Endothelial cell of umbilical vein (primary cell): ENCODE data around the gene PNRC1. TPM values are rescaled to one million over a fixed set of nuclear protein-coding genes. Genes with fewer than 3 reads are reported as not detected.

ENCODE experiments used
- BruUV-seq: library from RNA; stranded (reverse); fragments of 400-500 nt; replicated peaks from 2 replicates; lab custom pipeline; 2021; lab: Mats Ljungman, UMichigan
- CTCF ChIA-PET: fragments of 300-600, 350-600 bp; sonication (Branson Sonifier 250); formaldehyde crosslinking; loops from one replicate; lab custom pipeline; 2021; ENCODE audit warnings: antibody characterized with exemption, inconsistent platforms; lab: Charles Lee
- POLR2A ChIA-PET: fragments of 300-600, 350-600 bp; sonication (Branson Sonifier 250); formaldehyde crosslinking; loops from one replicate; lab custom pipeline; 2021; ENCODE audit warnings: antibody characterized with exemption, inconsistent platforms; lab: Charles Lee
- DNase-seq: peaks from one replicate; pipeline ENCODE4 v3.0.0-alpha.2; 2011; ENCODE audit warnings: low read depth, low spot score
- FAIRE-seq: peaks from 2 replicates; lab custom pipeline; 2011; peaks lifted over from hg19 to GRCh38; lab: Jason Lieb, UNC
- H2AFZ ChIP-seq: 2 replicates; pipeline ENCODE4 v1.6.0; 2012; ENCODE audit warnings: low read depth, low read length, control low read depth, inconsistent platforms
- H3K27ac ChIP-seq: 2 replicates; pipeline ENCODE4 v1.5.1; 2011; ENCODE audit warnings: low read depth, mild to moderate bottlenecking, control low read depth, low read length, moderate library complexity; ENCODE audit not compliant: insufficient read depth
- H3K27me3 ChIP-seq, 2 experiments: 2 replicates each; pipeline versions ENCODE4 v1.6.0 to v1.6.1; 2011; ENCODE audit warnings: low read length in 2 of 2, mixed read lengths in 1 of 2; ENCODE audit not compliant: control insufficient read depth in 2 of 2, insufficient read depth in 2 of 2
- H3K36me3 ChIP-seq, 2 experiments: 2 replicates in 1 of 2; 3 replicates in 1 of 2; pipeline ENCODE4 v1.5.1; 2011; ENCODE audit warnings: low read length in 2 of 2, mild to moderate bottlenecking in 1 of 2, moderate library complexity in 1 of 2; ENCODE audit not compliant: control insufficient read depth in 2 of 2, insufficient read depth in 2 of 2; ENCODE audit errors: extremely low read depth in 1 of 2
- H3K4me1 ChIP-seq: 3 replicates; pipeline ENCODE4 v1.5.1; 2011; ENCODE audit warnings: mild to moderate bottlenecking, low read length; ENCODE audit not compliant: control insufficient read depth, insufficient read depth; ENCODE audit errors: extremely low read depth
- H3K4me2 ChIP-seq: 2 replicates; pipeline ENCODE4 v1.6.1; 2011; ENCODE audit warnings: low read length, control low read depth, mixed read lengths; ENCODE audit not compliant: insufficient read depth
- H3K4me3 ChIP-seq, 3 experiments: fragments of 200-600 bp in 1 of 3; sonication (generic), shearing (Covaris generic) in 1 of 3; replicated peaks in 1 of 3; 2 replicates each; pipeline ENCODE4 v1.5.1; 2011 to 2016; ENCODE audit warnings: control low read depth in 3 of 3, low read length in 3 of 3, mild to moderate bottlenecking in 2 of 3, inconsistent platforms in 1 of 3, low read depth in 1 of 3, moderate library complexity in 1 of 3; ENCODE audit not compliant: insufficient read depth in 1 of 3
- H3K79me2 ChIP-seq: 2 replicates; pipeline ENCODE4 v1.6.0; 2012; ENCODE audit warnings: low read length, inconsistent platforms; ENCODE audit not compliant: control insufficient read depth, insufficient read depth
- H3K9ac ChIP-seq: replicated peaks from 2 replicates; pipeline ENCODE3; 2011; ENCODE audit warnings: low read length, control low read depth; ENCODE audit not compliant: insufficient read depth; ENCODE audit errors: extremely low read depth
- H3K9me1 ChIP-seq: replicated peaks from 3 replicates; pipeline ENCODE4 v1.6.0; 2011; ENCODE audit warnings: mild to moderate bottlenecking, low read length; ENCODE audit not compliant: control insufficient read depth, insufficient read depth; ENCODE audit errors: extremely low read depth
- H3K9me3 ChIP-seq: replicated peaks from 2 replicates; pipeline ENCODE4 v1.5.1; 2012; ENCODE audit warnings: low read length, inconsistent platforms; ENCODE audit not compliant: control insufficient read depth, insufficient read depth
- H4K20me1 ChIP-seq: replicated peaks from 2 replicates; pipeline ENCODE3; 2011; ENCODE audit warnings: mild to moderate bottlenecking, low read length; ENCODE audit not compliant: control insufficient read depth, insufficient read depth; ENCODE audit errors: extremely low read depth
- CTCF ChIP-seq, 2 donors: IDR thresholded peaks; 1 replicate in 1 of 2; 2 replicates in 1 of 2; pipeline ENCODE4 v1.5.1; 2011; ENCODE audit warnings: low read length in 2 of 2, mild to moderate bottlenecking in 2 of 2, moderate library complexity in 2 of 2, control low read depth in 1 of 2, inconsistent platforms in 1 of 2, low read depth in 1 of 2; ENCODE audit not compliant: insufficient read depth in 1 of 2; ENCODE audit errors: extremely low read depth in 1 of 2
- EZH2 ChIP-seq: IDR thresholded peaks from 2 replicates; pipeline ENCODE4 v1.6.1; 2012; ENCODE audit warnings: borderline replicate concordance, low read depth, mild to moderate bottlenecking, moderate library complexity, low read length, inconsistent platforms; ENCODE audit not compliant: severe bottlenecking
- FOS ChIP-seq: IDR thresholded peaks from 2 replicates; pipeline ENCODE4 v1.6.1; 2011; ENCODE audit warnings: mild to moderate bottlenecking, low read length, moderate library complexity, borderline replicate concordance; ENCODE audit not compliant: insufficient read depth
- GATA2 ChIP-seq: IDR thresholded peaks from 2 replicates; pipeline ENCODE4 v1.7.0; 2011; ENCODE audit warnings: low read depth, mild to moderate bottlenecking, moderate library complexity, mixed read lengths, low read length; ENCODE audit not compliant: insufficient read length, insufficient read depth
- JUN ChIP-seq: IDR thresholded peaks from 2 replicates; pipeline ENCODE4 v1.6.1; 2011; ENCODE audit warnings: borderline replicate concordance, low read depth; ENCODE audit not compliant: insufficient read length, insufficient read depth
- MAX ChIP-seq: IDR thresholded peaks from 2 replicates; pipeline ENCODE4 v1.6.1; 2011; ENCODE audit not compliant: insufficient read depth, insufficient read length
- MYC ChIP-seq: IDR thresholded peaks from one replicate; pipeline ENCODE4 v1.6.1; 2011; ENCODE audit warnings: mild to moderate bottlenecking, low read depth, low read length
- POLR2A ChIP-seq: IDR thresholded peaks from 2 replicates; pipeline ENCODE4 v1.6.1; 2012; ENCODE audit warnings: low read depth, mild to moderate bottlenecking, control low read depth, low read length
- POLR2AphosphoS5 ChIP-seq: IDR thresholded peaks from 2 replicates; pipeline ENCODE4 v1.6.1; 2012; ENCODE audit warnings: low read depth, mild to moderate bottlenecking, control low read depth, low read length, moderate library complexity; ENCODE audit not compliant: insufficient read depth
- dilution Hi-C: fragments of 300-500 bp; cut with MboI; formaldehyde crosslinking; loops from one replicate; pipeline ENCODE4 v1.15.0; 2019; ENCODE audit warnings: low sequenced_read_pairs; ENCODE audit not compliant: extremely low pct_ligation_motif_present
- intact Hi-C: fragments of 100-400 bp; cut with micrococcal nuclease; formaldehyde crosslinking; loops from one replicate; pipeline ENCODE4 v1.10.0; 2022
- polyA plus RNA-seq, 4 experiments: library from polyadenylated mRNA; depleted of rRNA in 3 of 4; stranded (reverse) in 3 of 4; unstranded in 1 of 4; fragments of >200 nt; gene quantifications; 2 replicates each; pipeline versions ENCODE4 v1.2.1 to v1.2.3, GENCODE V29; 2011 to 2012; ENCODE audit warnings: missing spikeins in 1 of 4
- total RNA-seq: library from RNA; stranded (reverse); gene quantifications from 2 replicates; pipeline ENCODE4 v1.2.3, GENCODE V29; 2021

Gene PNRC1
- total and polyA plus RNA-seq, 2 donors (not counting 3 experiments of a cell fraction or from before 2014, with no cell fraction given), result 9.6 to 87.9 TPM

- Histone ChIP-seq H3K27ac (no peak overlapping the region), H3K27me3 (no peaks in the 10 kb centered on the region), H2AFZ (no peak overlapping the region), H3K36me3 (no peaks in the 10 kb centered on the region), H4K20me1 (no peaks in the 10 kb centered on the region), H3K9me3 (no peaks in the 10 kb centered on the region), H3K4me2 (no peak overlapping the region), H3K9ac (no peak overlapping the region), H3K4me1 (no peaks in the 10 kb centered on the region), H3K4me3 (no peak overlapping the region), H3K9me1 (no peaks in the 10 kb centered on the region), H3K79me2 (no peaks in the 10 kb centered on the region)
- FAIRE-seq (no peak), DNase-seq (no peak)
- TF ChIP-seq FOS, result no peak
- no peak for TF ChIP-seq POLR2A
- no peak for TF ChIP-seq JUN
- no peak for TF ChIP-seq MYC
- TF ChIP-seq MAX, result no peak
- TF ChIP-seq POLR2AphosphoS5, result no peak
- no peak for TF ChIP-seq EZH2
- TF ChIP-seq CTCF (IDR thresholded peaks at IDR 0.05; ENCODE audit: extremely low read depth in 1 of 2, insufficient read depth in 1 of 2, low read depth in 1 of 2, low read length in 2 of 2), result no peak
- no peak for TF ChIP-seq GATA2
- dilution Hi-C loops, result no loop called here
- intact Hi-C loops, result no loop called here
- BruUV-seq, result no TSS peak
- POLR2A ChIA-PET, result no interaction called here
- CTCF ChIA-PET, result no interaction called here
These were observed 21.9 kb upstream of the PNRC1 start for GRCh38 chr6:89058627-89059026.
